ENCODE measurements around the gene SULT4A1. TPM values are rescaled to one million over a fixed set of nuclear protein-coding genes. Genes with fewer than 3 reads are reported as not detected.

The SULT4A1 gene
- total RNA-seq, 1 donor from 2014 or later, result 79.5 TPM

GRCh38 chr22:43862882-43863202, 529 bp upstream of the SULT4A1 start:
- no peaks in the 10 kb centered on the region for H3K36me3 Mint-ChIP-seq (ENCODE audit: unreplicated experiment)
- peaks cover 23% of the 10 kb centered on the region for H3K4me1 Mint-ChIP-seq (ENCODE audit: low read depth, unreplicated experiment)
- TF ChIP-seq CTCF (IDR thresholded peaks at IDR 0.05; ENCODE audit: partially characterized antibody, unreplicated experiment), result no peak
- peaks cover 6% of the 10 kb centered on the region for H3K27me3 Mint-ChIP-seq (ENCODE audit: unreplicated experiment)
- H3K27ac Mint-ChIP-seq (ENCODE audit: unreplicated experiment), result peak overlapping the region; percentile 70
- H3K4me3 Mint-ChIP-seq (ENCODE audit: unreplicated experiment), result peak overlapping the region; percentile 88
- H3K9me3 Mint-ChIP-seq (ENCODE audit: unreplicated experiment), result peaks cover 13% of the 10 kb centered on the region
- DNase-seq, result no peak

DNA sequence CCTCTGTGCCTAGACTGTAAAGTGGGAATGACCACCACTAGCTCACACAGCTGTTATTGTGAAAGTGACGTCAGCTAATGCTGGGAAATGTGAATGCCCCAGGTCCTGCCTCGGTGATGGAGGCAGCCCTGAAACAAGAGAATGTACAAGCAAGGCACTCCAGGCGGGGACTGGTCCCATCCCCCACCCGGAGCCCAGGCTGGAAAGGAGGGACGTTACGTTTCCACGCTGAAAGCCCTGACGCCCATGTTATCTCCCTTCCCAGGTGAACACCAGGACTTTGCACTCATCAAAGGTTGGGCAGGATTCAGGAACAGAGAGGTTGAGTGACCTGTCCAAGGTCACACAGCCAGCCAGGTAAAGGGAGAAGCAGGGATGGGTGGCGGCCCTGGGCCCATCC, 784 bp downstream of the SULT4A1 start:
- peak; percentile 56 for DNase-seq
- peaks cover 5% of the 10 kb centered on the region for H3K27me3 Mint-ChIP-seq (ENCODE audit: unreplicated experiment)
- peak overlapping the region; percentile 76 for H3K27ac Mint-ChIP-seq (ENCODE audit: unreplicated experiment)
- TF ChIP-seq CTCF (IDR thresholded peaks at IDR 0.05; ENCODE audit: partially characterized antibody, unreplicated experiment), result no peak
- H3K9me3 Mint-ChIP-seq (ENCODE audit: unreplicated experiment), result peaks cover 15% of the 10 kb centered on the region
- H3K4me3 Mint-ChIP-seq (ENCODE audit: unreplicated experiment), result peak overlapping the region; percentile 87
- H3K36me3 Mint-ChIP-seq (ENCODE audit: unreplicated experiment), result peaks cover 9% of the 10 kb centered on the region
- H3K4me1 Mint-ChIP-seq (ENCODE audit: low read depth, unreplicated experiment), result peaks cover 23% of the 10 kb centered on the region

- peaks cover 5% of the 10 kb centered on the region for H3K27me3 Mint-ChIP-seq (ENCODE audit: unreplicated experiment)
Observed at GRCh38 chr22:43860831-43861230, 1.5 kb downstream of the SULT4A1 start.

DNA sequence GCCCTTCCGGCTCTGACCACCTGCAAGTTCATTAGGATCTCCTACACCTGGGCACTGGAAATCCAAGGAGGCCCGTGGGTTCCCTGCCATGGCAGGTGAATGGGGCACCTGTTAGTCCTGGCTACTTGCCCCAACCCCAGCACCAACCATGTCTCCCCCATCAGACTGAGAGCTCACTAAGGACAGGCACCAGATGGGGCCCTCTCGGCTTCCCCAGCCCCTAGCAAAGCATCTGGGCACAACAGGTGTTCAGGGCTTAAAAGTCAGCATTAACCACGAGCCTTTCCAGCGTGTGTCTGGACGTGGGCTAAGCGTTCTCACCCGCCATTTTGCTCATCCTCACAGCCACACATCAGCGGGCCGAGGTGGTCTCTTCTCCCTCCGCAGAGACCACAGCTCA, 2.2 kb downstream of the SULT4A1 start:
- Mint-ChIP-seq H3K27me3 (ENCODE audit: unreplicated experiment) (peaks cover 5% of the 10 kb centered on the region), H3K27ac (ENCODE audit: unreplicated experiment) (no peak overlapping the region), H3K36me3 (ENCODE audit: unreplicated experiment) (peaks cover 9% of the 10 kb centered on the region), H3K4me1 (ENCODE audit: low read depth, unreplicated experiment) (peaks cover 27% of the 10 kb centered on the region), H3K4me3 (ENCODE audit: unreplicated experiment) (peak overlapping the region; percentile 87), H3K9me3 (ENCODE audit: unreplicated experiment) (peaks cover 15% of the 10 kb centered on the region)
- DNase-seq, result peak; percentile 16
- no peak for TF ChIP-seq CTCF (IDR thresholded peaks at IDR 0.05; ENCODE audit: partially characterized antibody, unreplicated experiment)

More at GRCh38 chr22:43860831-43861230, 1.5 kb downstream of the SULT4A1 start:
- peaks cover 9% of the 10 kb centered on the region for H3K36me3 Mint-ChIP-seq (ENCODE audit: unreplicated experiment)
- no peak for TF ChIP-seq CTCF (IDR thresholded peaks at IDR 0.05; ENCODE audit: partially characterized antibody, unreplicated experiment)
- peak; percentile 6 for DNase-seq
- peaks cover 23% of the 10 kb centered on the region for H3K4me1 Mint-ChIP-seq (ENCODE audit: low read depth, unreplicated experiment)
- H3K4me3 Mint-ChIP-seq (ENCODE audit: unreplicated experiment), result peak overlapping the region; percentile 87
- peaks cover 15% of the 10 kb centered on the region for H3K9me3 Mint-ChIP-seq (ENCODE audit: unreplicated experiment)
- H3K27ac Mint-ChIP-seq (ENCODE audit: unreplicated experiment), result peak overlapping the region; percentile 55

DNA sequence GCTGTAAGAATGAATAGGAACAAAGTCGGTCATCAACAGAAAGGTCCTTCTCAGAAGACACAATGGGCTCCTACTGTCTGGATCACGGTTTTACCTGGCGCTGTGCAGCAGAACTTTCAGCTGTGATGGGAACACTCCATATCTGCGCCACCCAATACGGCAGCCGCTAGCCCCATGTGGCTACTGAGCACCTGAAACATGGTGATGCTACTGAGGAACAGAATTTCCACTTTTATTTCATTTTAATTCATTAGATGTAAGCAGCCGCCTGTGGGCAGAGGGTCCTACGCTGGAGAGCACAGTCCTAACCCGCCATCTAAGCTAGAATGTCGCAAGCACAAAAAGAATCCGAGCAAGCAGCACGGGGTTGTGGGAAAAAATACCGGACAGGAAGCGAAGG, 2.7 kb downstream of the SULT4A1 start:
- Mint-ChIP-seq H3K4me1 (ENCODE audit: low read depth, unreplicated experiment) (peaks cover 30% of the 10 kb centered on the region), H3K27ac (ENCODE audit: unreplicated experiment) (no peak overlapping the region), H3K9me3 (ENCODE audit: unreplicated experiment) (peaks cover 18% of the 10 kb centered on the region), H3K36me3 (ENCODE audit: unreplicated experiment) (peaks cover 9% of the 10 kb centered on the region), H3K4me3 (ENCODE audit: unreplicated experiment) (peak overlapping the region; percentile 15), H3K27me3 (ENCODE audit: unreplicated experiment) (peaks cover 7% of the 10 kb centered on the region)
- no peak for DNase-seq
- no peak for TF ChIP-seq CTCF (IDR thresholded peaks at IDR 0.05; ENCODE audit: partially characterized antibody, unreplicated experiment)

Measured in glutamatergic neuron (in vitro differentiated cells).